PC-9 (cell line): Measurements from ENCODE around the gene FAM168A. TPM values are rescaled to one million over a fixed set of nuclear protein-coding genes. Genes with fewer than 3 reads are reported as not detected.

ENCODE experiments used
- BruUV-seq: library from RNA; stranded (reverse); fragments of 400-500 nt; replicated peaks from 2 replicates; lab custom pipeline; 2021; lab: Mats Ljungman, UMichigan
- CTCF ChIA-PET: fragments of 300-600 bp; sonication (Branson Sonifier 250); formaldehyde crosslinking; loops from one replicate; lab custom pipeline; 2022; ENCODE audit warnings: antibody characterized with exemption; lab: Charles Lee
- POLR2A ChIA-PET: fragments of 300-600 bp; sonication (Branson Sonifier 250); formaldehyde crosslinking; loops from one replicate; lab custom pipeline; 2022; ENCODE audit warnings: antibody characterized with exemption; ENCODE audit not compliant: unreplicated experiment; lab: Charles Lee
- DNase-seq, 2 experiments: peaks; one replicate each; pipeline versions ENCODE4 v3.0.0 to v3.0.0-alpha.2; 2015 to 2022; ENCODE audit warnings: mixed read lengths in 1 of 2
- H2AFZ ChIP-seq: fragments of 200-600 bp; sonication (generic); 2 replicates; pipeline ENCODE4 v1.8.1; 2017; ENCODE audit warnings: antibody characterized with exemption
- H3F3A ChIP-seq: fragments of 200-600 bp; sonication (generic); 2 replicates; pipeline ENCODE4 v1.8.1; 2017; ENCODE audit warnings: antibody characterized with exemption, mild to moderate bottlenecking, low read depth; ENCODE audit not compliant: insufficient read depth
- H3K27ac ChIP-seq: fragments of 200-600 bp; sonication (generic); 2 replicates; pipeline ENCODE4 v1.6.1; 2016; ENCODE audit warnings: mixed run types
- H3K27me3 ChIP-seq: fragments of 200-600 bp; sonication (generic); 2 replicates; pipeline ENCODE4 v1.6.1; 2016; ENCODE audit warnings: low read depth, mixed run types; ENCODE audit not compliant: insufficient read depth
- H3K36me3 ChIP-seq: fragments of 200-600 bp; sonication (generic); 2 replicates; pipeline ENCODE4 v1.6.1; 2016; ENCODE audit warnings: low read depth, mixed run types
- H3K4me1 ChIP-seq: fragments of 200-600 bp; sonication (generic); replicated peaks from 2 replicates; pipeline ENCODE4 v1.6.1; 2016; ENCODE audit warnings: mixed run types; ENCODE audit not compliant: insufficient read depth
- H3K4me2 ChIP-seq: fragments of 200-600 bp; sonication (generic); 2 replicates; pipeline ENCODE4 v1.6.1; 2017; ENCODE audit warnings: mixed run types
- H3K4me3 ChIP-seq: fragments of 200-600 bp; sonication (generic); 2 replicates; pipeline ENCODE4 v1.6.1; 2016; ENCODE audit warnings: mixed run types
- H3K79me2 ChIP-seq: fragments of 200-600 bp; sonication (generic); 2 replicates; pipeline ENCODE4 v1.6.1; 2017; ENCODE audit warnings: low read depth, mixed run types
- H3K9me2 ChIP-seq: fragments of 200-600 bp; sonication (generic); 2 replicates; pipeline ENCODE4 v1.8.1; 2017; ENCODE audit warnings: mild to moderate bottlenecking; ENCODE audit not compliant: insufficient read depth
- H3K9me3 ChIP-seq: fragments of 200-600 bp; sonication (generic); 2 replicates; pipeline ENCODE4 v1.8.1; 2016; ENCODE audit warnings: low read depth; ENCODE audit not compliant: insufficient read depth
- H4K20me1 ChIP-seq: fragments of 200-600 bp; sonication (generic); 2 replicates; pipeline ENCODE4 v1.8.1; 2017; ENCODE audit not compliant: insufficient read depth
- CTCF ChIP-seq: fragments of 200-600 bp; sonication (generic); conservative IDR thresholded peaks from 2 replicates; pipeline ENCODE4 v1.6.1; 2017; ENCODE audit warnings: mixed run types, antibody characterized with exemption, mild to moderate bottlenecking, moderate library complexity
- EZH2 ChIP-seq: fragments of 200-600 bp; sonication (generic); IDR thresholded peaks from 2 replicates; pipeline ENCODE4 v1.8.0; 2017; ENCODE audit warnings: antibody characterized with exemption, low read depth
- intact Hi-C: fragments of 100-400 bp; cut with micrococcal nuclease; formaldehyde crosslinking; loops from one replicate; pipeline ENCODE4 v1.10.0; 2022; ENCODE audit not compliant: unreplicated experiment
- total RNA-seq: library from RNA; stranded (reverse); gene quantifications from 2 replicates; pipeline ENCODE4 v1.2.3, GENCODE V29; 2021

FAM168A gene
- total RNA-seq, 1 experiment from 2014 or later, result 51.2 TPM

GRCh38 chr11:73390601-73391565, 207.0 kb downstream of the FAM168A start:
- Histone ChIP-seq H3K27me3 (no peaks in the 10 kb centered on the region), H3K4me1 (0 out of 2 replicates have a peak, but pooled peaks cover 10% of the 10 kb centered on the region), H3K9me3 (no peaks in the 10 kb centered on the region), H3K27ac (no peak overlapping the region), H2AFZ (no peak overlapping the region), H3K79me2 (peaks cover 13% of the 10 kb centered on the region), H4K20me1 (peaks cover 7% of the 10 kb centered on the region; the same call in 1 of the 2 replicates), H3K9me2 (no peaks in the 10 kb centered on the region), H3K4me2 (no peak overlapping the region), H3F3A (no peaks in the 10 kb centered on the region), H3K36me3 (no peaks in the 10 kb centered on the region), H3K4me3 (no peak overlapping the region)
- no peak for TF ChIP-seq CTCF
- no peak for TF ChIP-seq EZH2
- BruUV-seq, result no TSS peak
- intact Hi-C loops, result no loop called here
- ChIA-PET POLR2A (no interaction called here), CTCF (no interaction called here)
- DNase-seq, result no peak

GRCh38 chr11:73389916-73390315, 208.0 kb downstream of the FAM168A start:
- Histone ChIP-seq H3K27me3 (no peaks in the 10 kb centered on the region), H3K9me2 (no peaks in the 10 kb centered on the region), H2AFZ (no peak overlapping the region), H3F3A (no peaks in the 10 kb centered on the region), H3K79me2 (peaks cover 21% of the 10 kb centered on the region), H3K4me1 (0 out of 2 replicates have a peak, but pooled peaks cover 14% of the 10 kb centered on the region), H3K9me3 (no peaks in the 10 kb centered on the region), H3K4me2 (no peak overlapping the region), H3K36me3 (no peaks in the 10 kb centered on the region), H4K20me1 (peaks cover 15% of the 10 kb centered on the region; the same call in 1 of the 2 replicates), H3K27ac (no peak overlapping the region), H3K4me3 (no peak overlapping the region)
- intact Hi-C loops, result loop anchor here (5.0 to 10.0 kb wide), 2 partner anchors 558 to 705 kb away; no protein-coding TSS in a partner anchor
- DNase-seq, result no peak
- BruUV-seq, result no TSS peak
- ChIA-PET POLR2A (no interaction called here), CTCF (no interaction called here)
- TF ChIP-seq EZH2, result no peak
- TF ChIP-seq CTCF, result no peak

GRCh38 chr11:73389134-73389525, 208.8 kb downstream of the FAM168A start:
- POLR2A ChIA-PET, result interaction anchor here (0.5 kb wide), 2 partner anchors 164 to 256 kb away, joined by 3 to 5 read pairs; no protein-coding TSS in a partner anchor
- 0 out of 2 replicates have a peak, but pooled peaks cover 14% of the 10 kb centered on the region for H3K4me1 ChIP-seq
- no peak for TF ChIP-seq CTCF
- TF ChIP-seq EZH2, result no peak
- H3K79me2 ChIP-seq, result peaks cover 21% of the 10 kb centered on the region
- DNase-seq, result peak in 1 of 2 experiments; percentile 57
- H3K9me3 ChIP-seq, result no peaks in the 10 kb centered on the region
- CTCF ChIA-PET, result no interaction called here
- no peak overlapping the region for H3K4me3 ChIP-seq
- no peak overlapping the region for H2AFZ ChIP-seq
- H3K4me2 ChIP-seq, result no peak overlapping the region
- H3K36me3 ChIP-seq, result no peaks in the 10 kb centered on the region
- no peaks in the 10 kb centered on the region for H3K9me2 ChIP-seq
- intact Hi-C loops, result loop anchor here (5.0 to 10.0 kb wide), 2 partner anchors 557 to 704 kb away; no protein-coding TSS in a partner anchor
- no peak overlapping the region for H3K27ac ChIP-seq
- no peaks in the 10 kb centered on the region for H3F3A ChIP-seq
- H3K27me3 ChIP-seq, result no peaks in the 10 kb centered on the region
- no TSS peak for BruUV-seq
- H4K20me1 ChIP-seq, result peaks cover 21% of the 10 kb centered on the region; the same call in 1 of the 2 replicates
